ENCODE measurements around the gene FOCAD.
"Not testable (repeated sequence)": the region's sequence is repeated elsewhere in the genome, so short reads cannot be mapped to it uniquely, and the experiment has no call there.

The FOCAD gene, protein sequence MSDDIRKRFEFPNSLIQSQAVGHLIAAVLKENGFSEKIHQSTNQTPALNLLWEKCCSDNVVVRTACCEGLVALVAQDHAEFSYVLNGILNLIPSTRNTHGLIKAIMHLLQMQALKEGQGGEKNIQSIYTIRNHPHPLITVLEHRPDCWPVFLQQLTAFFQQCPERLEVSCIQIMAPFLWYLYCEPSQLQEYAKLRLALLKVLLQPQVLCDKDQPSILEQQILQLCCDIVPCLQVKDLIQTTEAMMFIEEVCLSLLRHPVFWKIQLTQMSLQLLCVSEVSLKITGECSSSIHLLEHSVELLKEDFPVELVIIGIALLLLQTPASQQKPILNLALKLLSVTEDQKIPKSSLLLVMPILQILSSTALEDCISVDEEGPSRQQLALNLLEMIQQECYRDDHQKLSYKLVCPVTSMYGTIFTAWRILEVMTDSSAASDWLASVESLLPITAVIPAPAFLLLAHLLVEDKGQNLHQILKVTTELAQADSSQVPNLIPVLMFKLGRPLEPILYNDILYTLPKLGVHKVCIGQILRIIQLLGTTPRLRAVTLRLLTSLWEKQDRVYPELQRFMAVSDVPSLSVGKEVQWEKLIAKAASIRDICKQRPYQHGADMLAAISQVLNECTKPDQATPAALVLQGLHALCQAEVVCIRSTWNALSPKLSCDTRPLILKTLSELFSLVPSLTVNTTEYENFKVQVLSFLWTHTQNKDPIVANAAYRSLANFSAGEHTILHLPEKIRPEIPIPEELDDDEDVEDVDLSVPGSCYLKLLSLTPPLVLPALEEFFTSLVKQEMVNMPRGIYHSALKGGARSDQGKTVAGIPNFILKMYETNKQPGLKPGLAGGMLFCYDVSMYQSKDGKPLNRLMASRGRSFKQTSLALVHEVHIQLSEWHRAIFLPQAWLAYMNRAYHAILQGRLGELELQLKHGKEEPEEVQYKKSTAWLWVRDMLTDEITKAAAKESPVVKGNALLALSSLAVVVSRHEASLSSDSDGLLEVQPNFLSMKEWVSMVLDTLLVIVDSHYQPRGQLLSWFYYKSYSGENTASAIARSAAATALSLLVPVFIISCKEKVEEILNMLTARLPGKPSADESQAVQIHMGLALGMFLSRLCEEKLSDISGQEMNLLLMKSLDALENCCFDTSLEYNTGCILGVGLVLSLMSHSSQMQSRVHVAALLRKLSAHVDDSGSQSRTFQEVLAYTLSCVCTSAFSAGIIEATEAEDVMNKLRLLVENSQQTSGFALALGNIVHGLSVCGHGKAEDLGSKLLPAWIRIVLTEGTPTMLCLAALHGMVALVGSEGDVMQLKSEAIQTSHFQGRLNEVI (N-terminal part only)

DNA sequence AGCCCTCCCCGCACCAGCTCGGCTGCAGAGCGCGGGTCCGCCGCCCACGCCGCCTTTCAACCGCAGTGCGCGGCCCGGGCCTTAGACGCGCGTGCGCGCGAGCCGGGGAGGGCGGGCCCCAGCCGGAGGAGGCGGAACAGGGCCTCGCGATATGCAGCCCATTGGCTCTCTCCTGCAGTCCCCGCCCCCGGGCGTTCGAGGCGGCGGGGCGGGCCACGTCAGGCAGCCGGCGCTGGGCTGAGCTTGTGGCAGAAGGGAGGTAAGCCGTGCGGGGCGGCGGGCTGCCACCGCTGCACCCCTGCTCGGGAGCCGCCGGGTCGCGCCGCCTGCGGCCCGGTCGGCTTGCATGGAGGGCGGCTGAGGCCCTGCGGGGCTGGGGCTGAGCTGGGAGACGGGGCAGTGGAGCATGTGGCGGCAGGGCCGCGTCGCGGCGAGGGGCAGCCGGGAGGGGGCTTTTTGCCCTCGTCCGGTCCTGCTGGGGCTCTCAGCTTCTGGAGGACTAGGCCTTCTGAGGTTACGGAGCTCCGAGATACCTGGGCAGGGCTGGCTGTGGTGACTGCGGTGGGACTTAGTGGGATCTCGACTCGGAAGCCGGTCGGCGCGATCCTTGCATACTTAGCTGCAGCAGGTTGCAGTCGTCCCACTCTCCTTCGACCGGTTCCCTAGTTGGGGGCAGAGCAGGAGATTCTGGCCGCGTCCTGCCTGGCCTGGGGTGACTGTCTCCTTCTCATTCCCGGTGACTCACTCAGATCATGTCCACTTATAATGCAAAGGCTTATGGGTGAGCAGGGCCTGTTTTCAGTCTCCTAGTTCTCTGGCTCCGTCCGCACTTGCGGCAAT is at the start of gene FOCAD:
Gene FOCAD, plus strand, starts transcription at position 225 of the 840 bp plus-strand sequence. CDS start 31,095 bp downstream, outside the sequence.
- DNase-seq (ENCODE audit: low spot score) = peak; percentile 99

DNA sequence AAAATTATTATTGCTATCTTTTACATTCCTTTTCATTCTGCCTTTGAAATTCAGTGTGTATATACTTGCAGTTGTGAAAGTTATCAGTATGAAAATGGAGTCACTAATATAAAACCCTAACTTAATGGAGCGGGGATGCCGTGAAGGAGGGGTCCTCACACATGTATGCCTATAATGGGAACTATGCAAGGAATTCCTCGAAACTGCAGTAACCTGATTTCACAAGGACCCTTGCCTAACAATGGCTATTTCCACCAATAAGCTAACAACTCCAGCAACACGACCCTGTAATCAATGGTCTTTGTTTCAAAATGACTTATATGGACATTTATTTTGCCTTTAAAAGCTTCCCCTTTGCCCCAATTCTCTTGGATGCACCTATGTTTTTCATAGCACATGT is 49.2 kb upstream of the FOCAD start:
- no peak for DNase-seq (ENCODE audit: low spot score)

DNA sequence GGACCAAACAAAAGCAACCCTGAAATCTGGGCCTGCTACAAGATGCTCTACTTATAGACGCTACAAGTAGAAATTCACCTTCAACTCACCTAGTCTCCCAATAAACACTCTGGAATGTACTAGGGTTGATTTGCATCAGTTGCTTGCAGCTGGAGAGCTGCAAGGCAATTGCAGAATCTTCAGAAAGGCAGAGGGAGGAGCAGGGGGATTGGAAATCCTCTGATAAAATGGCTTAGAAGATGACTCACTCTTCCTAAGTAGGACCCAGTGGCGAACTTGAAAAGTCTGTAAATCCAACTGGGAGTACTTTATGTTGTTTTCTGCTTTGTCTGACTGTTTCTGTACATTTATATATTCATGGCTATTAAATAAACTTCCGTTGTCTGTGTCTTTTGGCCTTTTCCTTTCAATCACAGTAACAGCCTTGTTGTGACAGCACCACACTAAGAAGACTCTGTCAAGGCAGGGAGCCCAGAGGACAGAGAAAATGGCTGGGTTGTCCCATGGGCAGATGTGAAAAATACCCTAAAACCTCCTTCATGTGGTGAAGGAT is 47.1 kb upstream of the FOCAD start:
- DNase-seq (ENCODE audit: low spot score) = no peak

DNA sequence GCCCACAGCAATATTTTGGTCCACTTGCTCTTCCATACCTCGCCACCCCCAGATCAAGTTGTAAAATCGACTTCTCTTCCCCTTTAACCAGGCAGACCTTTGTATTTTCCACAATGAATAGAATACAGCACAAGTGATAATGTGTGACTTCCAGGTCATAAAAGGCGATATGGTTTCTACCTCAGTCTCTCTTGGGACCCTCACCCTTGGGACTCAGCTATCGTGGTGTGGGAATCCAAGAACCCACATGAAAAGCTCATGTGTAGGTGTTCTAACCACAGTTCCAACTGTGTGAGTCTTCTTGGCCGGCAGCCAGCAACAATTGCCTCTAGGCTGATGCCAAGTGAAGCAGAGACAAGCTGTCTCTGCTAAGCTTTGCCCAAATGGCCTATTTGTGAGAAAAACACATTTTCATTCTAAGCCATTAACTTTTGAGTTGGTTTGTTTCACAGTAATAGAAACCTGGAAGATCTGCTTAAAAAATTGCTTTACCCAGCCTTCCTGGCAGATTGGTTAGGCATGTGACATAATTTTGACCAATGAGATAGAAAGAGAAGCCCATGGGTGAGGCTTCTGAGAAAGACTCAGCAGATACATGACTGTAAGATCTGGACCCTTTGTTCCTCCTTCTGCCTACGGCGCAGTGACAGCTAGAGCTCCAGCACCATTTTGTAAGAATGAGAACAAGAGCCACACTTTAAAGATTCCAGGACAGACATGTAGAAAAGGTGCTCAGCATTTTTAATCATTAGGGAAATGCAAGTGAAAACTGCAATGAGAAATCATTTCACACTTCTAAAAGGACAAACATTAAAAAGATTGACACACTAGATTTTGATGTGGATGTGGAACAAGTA is 43.5 kb upstream of the FOCAD start:
- DNase-seq (ENCODE audit: low spot score) = peak; percentile 57

DNA sequence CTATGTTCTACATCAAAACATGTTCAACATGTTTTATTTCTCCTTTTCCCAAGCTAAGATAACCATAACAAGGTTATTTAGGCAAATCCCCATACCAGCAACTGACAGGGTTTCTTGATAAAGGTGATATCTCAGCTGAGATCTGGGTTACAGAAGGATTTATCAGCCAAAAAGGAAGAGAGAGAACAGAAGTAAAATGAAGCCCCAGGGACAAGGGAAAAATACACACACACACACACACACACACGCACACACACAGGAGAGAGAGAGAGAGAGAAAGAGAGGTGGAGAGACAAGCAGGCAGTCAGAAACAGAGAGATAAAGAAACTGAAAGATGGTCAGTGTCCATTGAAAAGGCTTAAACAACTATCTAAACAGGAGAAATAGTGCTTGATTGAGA is 42.0 kb upstream of the FOCAD start:
- no peak for DNase-seq (ENCODE audit: low spot score)

DNA sequence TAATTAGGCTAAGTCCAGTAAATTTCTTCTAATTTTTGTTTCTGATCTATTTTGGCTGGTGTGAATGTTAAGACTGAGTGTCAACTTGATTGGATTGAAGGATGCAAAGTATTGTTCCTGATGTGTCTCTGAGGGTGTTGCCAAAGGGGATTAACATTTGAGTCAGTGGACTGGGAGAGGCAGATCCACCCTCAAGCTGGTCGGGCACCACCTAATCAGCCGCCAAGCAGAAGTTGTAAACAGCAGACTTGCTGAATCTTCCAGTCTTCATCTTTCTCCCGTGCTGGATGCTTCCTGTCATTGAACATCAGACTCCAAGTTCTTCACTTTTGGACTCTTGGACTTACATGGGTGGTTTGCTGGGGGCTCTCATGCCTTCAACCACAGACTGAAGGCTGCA is 40.4 kb upstream of the FOCAD start:
- DNase-seq (ENCODE audit: low spot score) = no peak

DNA sequence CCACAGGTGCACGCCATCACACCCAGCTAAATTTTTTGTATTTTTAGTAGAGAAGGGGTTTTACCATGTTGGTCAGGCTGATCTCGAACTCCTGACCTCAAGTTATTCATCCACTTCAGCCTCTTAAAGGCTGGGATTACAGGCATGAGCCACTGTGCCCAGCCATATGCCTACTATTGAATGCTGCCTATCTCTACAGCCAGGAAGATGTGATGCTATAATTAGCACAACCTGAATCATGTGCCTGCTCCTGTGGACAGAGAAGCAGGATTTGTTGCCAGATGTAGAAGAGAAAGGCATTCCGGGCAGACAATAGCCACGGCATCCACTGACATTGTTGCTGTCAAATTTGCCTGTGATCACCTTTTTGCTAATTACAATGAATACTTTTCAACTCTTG is 37.4 kb upstream of the FOCAD start:
- DNase-seq (ENCODE audit: low spot score) = no peak

DNA sequence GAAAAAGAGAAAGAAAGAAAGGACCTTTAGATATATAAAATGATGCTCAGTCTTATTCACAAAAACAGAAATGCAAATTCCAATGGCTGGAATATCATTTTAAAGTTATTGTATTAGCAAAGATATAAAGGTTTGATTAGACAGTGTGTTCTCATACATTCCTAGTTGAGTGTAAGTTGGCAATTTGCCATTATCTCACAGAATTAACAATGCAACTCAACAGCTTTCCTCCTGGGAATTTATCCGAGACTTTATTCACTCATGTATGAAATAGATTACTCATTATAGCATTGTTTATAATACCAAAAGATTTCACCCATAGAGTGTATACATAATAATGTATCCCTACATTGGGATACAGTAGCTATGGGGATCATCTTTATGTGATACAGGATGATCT is 34.7 kb upstream of the FOCAD start:
- no peak for DNase-seq (ENCODE audit: low spot score)

DNA sequence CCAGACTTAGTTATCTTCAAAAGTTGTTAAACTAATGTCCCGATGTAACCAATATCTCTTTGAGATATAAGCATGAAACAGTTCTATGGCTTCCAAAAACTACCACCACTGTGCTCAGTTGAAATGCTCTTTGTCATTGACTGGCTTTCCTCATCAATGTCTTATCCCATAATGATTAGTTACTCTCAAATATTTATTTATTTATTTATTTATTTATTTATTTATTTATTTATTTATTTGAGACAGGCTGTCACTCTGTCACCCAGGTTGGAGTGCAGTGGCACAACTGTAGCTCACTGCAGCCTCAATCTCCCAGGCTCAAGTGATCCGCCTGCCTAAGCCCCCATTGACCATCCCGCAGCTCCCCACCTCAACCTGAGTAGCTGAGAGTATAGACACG is 33.7 kb upstream of the FOCAD start:
- DNase-seq (ENCODE audit: low spot score) = no peak

DNA sequence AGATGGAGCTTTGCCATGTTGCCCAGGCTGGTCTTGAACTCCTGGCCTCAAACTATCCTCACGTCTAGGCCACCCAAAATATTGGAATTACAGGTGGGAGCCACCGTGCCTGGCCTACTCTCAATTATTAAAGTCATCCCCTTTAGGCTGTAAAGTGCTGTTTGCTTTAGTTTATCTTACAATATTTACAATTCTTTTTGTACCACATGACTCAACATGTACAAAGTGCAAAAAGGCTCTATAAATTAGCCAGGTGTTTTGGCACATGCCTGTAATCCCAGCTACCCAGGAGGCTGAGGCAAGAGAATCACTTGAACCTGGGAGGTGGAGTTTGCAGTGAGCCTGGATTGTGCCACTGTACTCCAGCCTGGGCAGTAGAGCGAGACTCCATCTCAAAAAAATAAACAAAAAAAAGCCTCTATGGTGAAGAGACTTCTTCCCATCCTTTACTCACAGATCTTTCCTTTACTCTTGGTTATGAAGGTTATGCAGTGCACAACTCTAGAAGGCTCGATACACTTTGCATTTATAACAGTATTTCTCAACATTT is 33.2 kb upstream of the FOCAD start:
- DNase-seq (ENCODE audit: low spot score) = no peak

DNA sequence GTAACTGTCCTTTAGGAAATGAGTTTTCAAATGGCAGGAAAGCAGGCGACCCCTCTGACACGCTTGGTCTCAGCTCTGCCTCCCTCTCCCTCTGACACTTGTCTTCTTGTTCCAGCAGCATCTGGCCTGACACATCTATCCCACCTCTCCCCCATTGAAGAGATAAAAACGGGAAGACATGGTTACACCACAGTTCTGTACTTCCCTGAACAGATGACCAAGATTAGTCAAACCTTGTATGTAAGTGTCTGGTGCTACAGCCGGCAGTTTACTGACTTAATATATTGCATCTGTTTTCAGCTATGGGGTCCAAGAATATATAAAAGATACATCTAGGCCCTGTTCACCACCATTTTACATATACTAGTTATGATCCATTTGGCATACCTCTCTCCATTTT is 32.1 kb upstream of the FOCAD start:
- DNase-seq (ENCODE audit: low spot score) = no peak

DNA sequence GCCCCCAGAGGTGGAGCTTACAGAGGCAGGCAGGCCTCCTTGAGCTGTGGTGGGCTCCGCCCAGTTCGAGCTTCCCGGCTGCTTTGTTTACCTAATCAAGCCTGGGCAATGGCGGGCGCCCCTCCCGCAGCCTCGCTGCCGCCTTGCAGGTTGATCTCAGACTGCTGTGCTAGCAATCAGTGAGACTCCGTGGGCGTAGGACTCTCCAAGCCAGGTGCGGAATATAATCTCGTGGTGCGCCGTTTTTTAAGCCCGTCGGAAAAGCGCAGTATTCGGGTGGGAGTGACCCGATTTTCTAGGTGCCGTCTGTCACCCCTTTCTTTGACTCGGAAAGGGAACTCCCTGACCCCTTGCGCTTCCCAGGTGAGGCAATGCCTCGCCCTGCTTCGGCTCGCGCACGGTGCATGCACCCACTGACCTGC is 25.8 kb upstream of the FOCAD start:
- DNase-seq (ENCODE audit: low spot score) = not testable (repeated sequence)

DNA sequence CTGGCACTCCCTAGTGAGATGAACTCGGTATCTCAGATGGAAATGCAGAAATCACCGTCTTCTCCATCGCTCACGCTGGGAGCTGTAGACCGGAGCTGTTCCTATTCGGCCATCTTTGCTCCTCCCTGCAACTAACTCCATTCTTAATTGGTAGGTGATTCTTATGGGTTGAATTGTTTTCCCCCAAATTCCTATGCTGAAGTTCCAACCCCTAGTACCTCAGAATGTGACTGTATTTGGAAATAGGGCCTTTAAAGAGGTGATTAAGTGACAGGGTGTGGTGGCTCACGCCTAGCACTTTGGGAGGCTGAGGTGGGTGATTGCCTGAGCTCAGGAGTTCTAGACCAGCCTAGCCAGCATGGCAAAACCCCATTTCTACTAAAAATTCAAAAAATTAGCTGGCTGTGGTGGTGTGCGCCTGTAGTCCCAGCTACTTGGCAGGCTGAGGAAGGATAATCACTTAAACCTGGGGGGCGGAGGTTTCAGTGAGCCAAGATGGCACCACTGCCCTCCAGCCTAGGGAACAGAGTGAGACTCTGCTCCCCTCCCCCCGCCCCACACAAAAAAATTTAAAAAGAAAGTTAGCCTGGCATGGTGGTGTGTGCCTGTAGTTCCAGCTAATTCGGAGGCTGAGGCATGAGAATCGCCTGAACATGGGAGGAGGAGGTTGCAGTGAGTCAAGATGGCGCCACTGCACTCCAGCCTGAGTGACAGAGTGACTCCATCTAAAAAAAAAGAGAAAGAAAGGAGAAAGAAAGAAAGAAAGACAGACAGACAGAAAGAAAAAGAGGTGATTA is 25.2 kb upstream of the FOCAD start:
- DNase-seq (ENCODE audit: low spot score) = no peak

DNA sequence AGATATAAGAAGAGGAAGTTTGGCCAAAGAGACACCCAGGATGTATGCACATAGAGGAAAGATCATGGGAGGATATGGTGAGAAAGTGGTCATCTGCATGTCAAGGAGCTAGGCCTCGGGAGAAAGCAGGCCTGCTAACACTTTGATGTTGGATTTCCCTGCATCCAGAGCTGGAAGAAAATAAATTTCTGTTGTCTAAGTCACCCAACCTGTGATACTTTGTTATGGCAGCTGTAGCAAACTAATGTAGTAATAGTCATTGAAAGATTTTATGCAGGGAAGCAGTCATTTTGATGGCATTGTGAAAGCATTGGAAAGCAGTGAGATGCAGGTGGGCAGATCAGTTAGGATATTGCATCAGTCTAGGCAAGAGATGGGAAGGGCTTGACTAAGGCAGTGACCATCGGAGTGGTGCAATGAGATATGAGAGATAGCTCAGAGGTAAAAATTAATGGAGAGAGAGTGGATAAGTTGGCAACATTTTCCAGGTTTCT is 24.5 kb upstream of the FOCAD start:
- no peak for DNase-seq (ENCODE audit: low spot score)

DNA sequence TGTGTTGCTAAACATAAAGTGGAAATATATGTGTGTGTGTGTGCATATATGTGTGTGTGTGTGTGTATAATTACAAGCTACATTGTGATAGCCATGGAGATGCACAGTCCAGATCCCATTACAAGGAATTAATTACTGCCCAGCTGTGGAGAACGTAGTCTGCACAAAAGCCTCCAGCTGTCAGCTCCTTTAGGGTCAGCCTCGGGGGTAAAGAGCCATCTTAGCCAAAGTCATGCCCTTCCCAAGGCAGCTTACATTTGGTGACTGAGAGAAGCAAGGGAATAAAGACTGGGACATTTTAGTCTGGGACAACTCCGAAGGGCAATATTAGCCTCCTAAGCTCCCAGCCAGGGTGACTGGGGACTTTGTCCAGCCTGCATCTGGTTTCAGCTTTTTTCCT is 21.9 kb upstream of the FOCAD start:
- DNase-seq (ENCODE audit: low spot score) = no peak

DNA sequence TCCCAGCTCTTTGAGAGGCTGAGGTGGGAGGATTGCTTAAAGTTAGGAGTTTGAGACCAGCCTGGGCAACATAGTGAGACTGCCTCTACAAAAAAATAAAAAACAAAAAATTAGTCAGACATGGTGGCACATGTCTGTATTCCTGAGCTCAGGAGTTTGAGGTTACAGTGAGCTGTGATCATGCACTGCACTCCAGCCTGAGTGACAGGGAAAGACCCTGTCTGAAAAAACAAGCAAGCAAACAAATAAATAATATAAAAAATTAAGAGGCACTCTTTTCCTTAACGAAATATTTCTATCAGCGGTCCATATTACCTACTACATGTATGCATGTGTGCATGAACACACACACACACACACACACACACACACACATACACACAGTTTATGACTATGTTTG is 20.9 kb upstream of the FOCAD start:
- DNase-seq (ENCODE audit: low spot score) = no peak

DNA sequence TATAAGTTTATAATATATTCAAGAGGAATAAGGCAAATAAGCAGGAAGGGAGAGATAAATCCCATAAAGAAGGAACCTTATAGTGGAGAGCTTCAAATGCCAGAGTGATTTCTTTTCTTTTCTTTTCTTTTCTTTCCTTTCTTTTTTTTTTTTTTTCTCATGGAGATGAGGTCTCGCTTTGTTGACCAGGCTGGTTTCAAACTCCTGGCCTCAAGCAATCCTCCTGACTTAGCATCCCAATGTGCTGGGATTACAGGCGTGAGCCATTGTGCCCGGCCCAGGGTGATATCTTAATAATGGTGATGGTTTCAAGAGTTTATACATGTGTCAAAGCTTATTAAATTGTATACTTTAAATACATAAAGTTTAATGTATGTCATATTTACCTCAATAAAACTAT is 19.6 kb upstream of the FOCAD start:
- DNase-seq (ENCODE audit: low spot score) = no peak

DNA sequence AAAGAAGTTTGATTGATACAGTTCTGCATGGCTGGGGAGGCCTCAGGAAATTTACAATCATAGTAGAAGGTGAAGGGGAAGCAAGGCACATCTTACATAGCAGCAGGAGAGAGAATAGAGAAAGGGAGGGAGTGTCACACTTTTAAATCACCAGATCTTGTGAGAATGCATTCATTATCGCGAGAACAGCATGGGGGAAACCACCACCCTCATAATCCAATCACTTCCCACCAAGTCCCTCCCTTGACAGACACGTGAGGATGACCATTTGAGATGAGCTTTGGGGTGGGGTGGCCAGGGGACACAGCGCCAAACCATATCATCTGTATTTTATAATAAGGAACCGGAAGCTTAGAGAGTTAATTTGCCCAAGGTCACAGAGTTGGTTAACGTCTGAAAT is 13.7 kb upstream of the FOCAD start:
- no peak for DNase-seq (ENCODE audit: low spot score)

DNA sequence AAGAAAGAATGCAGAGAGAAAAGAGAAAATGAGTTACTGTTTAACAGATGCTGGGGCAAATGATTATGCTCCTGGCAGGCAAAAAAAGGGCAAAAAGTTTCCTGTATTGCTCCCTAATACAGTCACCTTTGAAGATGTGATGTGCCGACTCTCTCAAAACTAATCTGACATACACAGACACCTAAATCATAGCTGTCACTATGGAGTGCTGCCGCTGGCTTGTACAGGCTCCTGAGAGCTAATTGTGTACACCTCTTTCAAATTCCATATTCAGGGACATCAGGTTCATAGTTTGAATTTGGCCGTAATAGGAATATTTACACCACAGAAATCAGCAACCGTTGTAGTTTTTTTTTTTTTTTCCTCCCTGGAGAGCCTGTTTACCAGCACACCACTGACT is 12.4 kb upstream of the FOCAD start:
- no peak for DNase-seq (ENCODE audit: low spot score)

Measured in D341Med (cell line).